Activated CD4-positive, alpha-beta T cell treated with anti-CD3 and anti-CD28 coated beads for 36 hours (primary cell): ENCODE measurements around the gene MARF1. TPM values are rescaled to one million over a fixed set of nuclear protein-coding genes. Genes with fewer than 3 reads are reported as not detected.

Source experiments
- ATAC-seq: fragments of 200-7000 bp; cut with Tn5 transposase; one replicate; pipeline ENCODE4 v1.10.0; 2021; ENCODE audit warnings: mild to moderate bottlenecking, moderate library complexity
- CTCF ChIA-PET: fragments of 350-600 bp; sonication (Branson Sonifier 250); formaldehyde crosslinking; loops from one replicate; lab custom pipeline; 2021; ENCODE audit warnings: antibody characterized with exemption; lab: Charles Lee
- POLR2A ChIA-PET: fragments of 350-600 bp; sonication (Branson Sonifier 250); formaldehyde crosslinking; loops from one replicate; lab custom pipeline; 2021; ENCODE audit warnings: antibody characterized with exemption, inconsistent platforms; lab: Charles Lee
- DNase-seq: peaks from one replicate; pipeline ENCODE4 v3.0.0-alpha.2; 2020
- H3K27ac Mint-ChIP-seq: one replicate; pipeline ENCODE4 v1.8.0; 2021; ENCODE audit warnings: mixed read lengths
- H3K27me3 Mint-ChIP-seq: one replicate; pipeline ENCODE4 v1.8.0; 2021; ENCODE audit warnings: mixed read lengths
- H3K36me3 Mint-ChIP-seq: one replicate; pipeline ENCODE4 v1.8.0; 2021; ENCODE audit warnings: low read depth, mixed read lengths
- H3K4me1 Mint-ChIP-seq: one replicate; pipeline ENCODE4 v1.8.0; 2021; ENCODE audit warnings: mixed read lengths
- H3K4me3 Mint-ChIP-seq: one replicate; pipeline ENCODE4 v1.8.0; 2021; ENCODE audit warnings: mild to moderate bottlenecking, moderate library complexity, mixed read lengths
- H3K9me3 Mint-ChIP-seq: one replicate; pipeline ENCODE4 v1.8.0; 2021; ENCODE audit warnings: low read depth, mixed read lengths
- intact Hi-C, 2 experiments: fragments of 100-400 bp; cut with DNase I in 1 of 2; cut with micrococcal nuclease in 1 of 2; formaldehyde crosslinking; loops; one replicate each; pipeline versions ENCODE4 v1.14.2 to v1.15.1; 2022 to 2024; cut with DNase I, micrococcal nuclease
- total RNA-seq, 2 experiments: library from RNA; stranded (reverse); gene quantifications; one replicate each; pipeline ENCODE4 v1.2.3, GENCODE V29; 2021

The MARF1 gene
- total RNA-seq, 2 experiments from 2014 or later = 50.2 to 72.5 TPM

GRCh38 chr16:15644267-15644961 lies 1.5 kb upstream of the MARF1 start:
- intact Hi-C loops = loop anchor here (5.0 to 10.0 kb wide), 3 partner anchors 157 to 1010 kb away; partner anchors contain the start of genes BFAR (in 1 of the 2), NTAN1 (in 1 of the 2) and PARN (in 1 of the 2)
- H3K27ac Mint-ChIP-seq = peak overlapping the region; percentile 98
- ChIA-PET CTCF (interaction anchor here (0.7 to 1.5 kb wide), 10 partner anchors 9 to 218 kb away, joined by 3 to 7 read pairs (median 4); no protein-coding TSS in a partner anchor), POLR2A (interaction anchor here (0.6 kb wide), 1 partner anchor 64 kb away, joined by 3 read pairs; no protein-coding TSS in a partner anchor)
- H3K36me3 Mint-ChIP-seq = peaks cover 5% of the 10 kb centered on the region
- no peaks in the 10 kb centered on the region for H3K27me3 Mint-ChIP-seq
- peaks cover 42% of the 10 kb centered on the region for H3K4me1 Mint-ChIP-seq
- DNase-seq = no peak
- no peak for ATAC-seq
- H3K4me3 Mint-ChIP-seq = peak overlapping the region; percentile 84
- no peaks in the 10 kb centered on the region for H3K9me3 Mint-ChIP-seq

DNA sequence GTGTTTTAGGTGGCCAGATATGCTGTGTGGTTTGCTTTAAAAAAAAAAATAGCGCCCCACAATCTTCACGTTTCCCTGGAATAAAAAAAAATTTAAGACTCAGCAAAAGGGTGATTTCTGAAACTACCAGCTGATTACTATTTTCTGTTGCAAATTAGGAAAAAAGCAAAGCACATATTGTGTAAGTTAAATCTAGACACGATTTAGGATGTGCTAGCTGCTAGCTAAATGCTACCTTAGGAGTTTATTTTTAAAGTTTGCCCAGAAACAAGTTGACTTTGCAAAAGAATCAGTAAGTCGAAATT lies 944 bp upstream of the MARF1 start:
- POLR2A ChIA-PET = no interaction called here
- H3K4me1 Mint-ChIP-seq = peaks cover 46% of the 10 kb centered on the region
- intact Hi-C loops = loop anchor here (1.0 to 10.0 kb wide), 11 partner anchors 53 to 1011 kb away; partner anchors contain the start of genes BFAR (in 2 of the 2), BMERB1 (in 1 of the 2), CEP20 (in 1 of the 2) and NTAN1 (in 1 of the 2)
- ATAC-seq (no peak), DNase-seq (no peak)
- H3K4me3 Mint-ChIP-seq = peak overlapping the region; percentile 84
- H3K9me3 Mint-ChIP-seq = no peaks in the 10 kb centered on the region
- no peaks in the 10 kb centered on the region for H3K27me3 Mint-ChIP-seq
- peaks cover 8% of the 10 kb centered on the region for H3K36me3 Mint-ChIP-seq
- H3K27ac Mint-ChIP-seq = peak overlapping the region; percentile 98
- CTCF ChIA-PET = interaction anchor here (0.7 to 1.4 kb wide), 8 partner anchors 9 to 218 kb away, joined by 3 to 5 read pairs (median 4); no protein-coding TSS in a partner anchor

DNA sequence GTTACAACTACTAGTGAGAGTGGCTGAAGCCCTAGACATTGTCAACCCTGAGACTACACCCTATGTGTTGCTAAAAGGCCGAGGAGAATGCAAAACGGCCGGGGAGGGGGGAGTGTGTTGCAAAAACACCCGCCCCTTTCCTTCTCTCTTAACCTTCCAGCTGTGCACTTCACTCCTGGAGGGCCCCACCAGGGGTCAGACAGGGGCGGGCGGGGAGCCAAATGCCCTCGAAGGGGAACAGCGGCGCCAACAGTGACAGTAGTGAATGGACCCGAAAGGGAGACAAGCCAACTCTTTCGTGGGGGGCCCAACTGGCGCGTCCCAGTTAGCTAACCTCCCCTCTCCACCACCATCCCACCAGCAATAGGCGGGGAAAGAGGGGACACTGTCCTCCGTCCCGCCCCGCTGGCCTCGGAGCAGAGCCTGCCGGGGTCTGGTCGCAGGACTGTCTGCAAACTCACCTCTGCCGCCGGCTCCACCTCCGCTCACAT lies 352 bp downstream of the MARF1 start:
- intact Hi-C loops = loop anchor here (1.0 to 10.0 kb wide), 11 partner anchors 51 to 1010 kb away; partner anchors contain the start of genes BFAR (in 2 of the 2), BMERB1 (in 1 of the 2), CEP20 (in 1 of the 2) and NTAN1 (in 1 of the 2)
- no peaks in the 10 kb centered on the region for H3K9me3 Mint-ChIP-seq
- peaks cover 18% of the 10 kb centered on the region for H3K36me3 Mint-ChIP-seq
- H3K4me3 Mint-ChIP-seq = peak overlapping the region; percentile 84
- CTCF ChIA-PET = interaction anchor here (0.7 to 1.9 kb wide), 7 partner anchors 16 to 216 kb away, joined by 3 to 7 read pairs (median 4); no protein-coding TSS in a partner anchor
- peaks cover 56% of the 10 kb centered on the region for H3K4me1 Mint-ChIP-seq
- no peaks in the 10 kb centered on the region for H3K27me3 Mint-ChIP-seq
- POLR2A ChIA-PET = interaction anchor here (0.6 to 1.4 kb wide), 3 partner anchors 22 to 52 kb away, joined by 5 to 9 read pairs (median 5); no protein-coding TSS in a partner anchor
- peak; percentile 91 for DNase-seq
- ATAC-seq = peak; percentile 62
- H3K27ac Mint-ChIP-seq = peak overlapping the region; percentile 98

DNA sequence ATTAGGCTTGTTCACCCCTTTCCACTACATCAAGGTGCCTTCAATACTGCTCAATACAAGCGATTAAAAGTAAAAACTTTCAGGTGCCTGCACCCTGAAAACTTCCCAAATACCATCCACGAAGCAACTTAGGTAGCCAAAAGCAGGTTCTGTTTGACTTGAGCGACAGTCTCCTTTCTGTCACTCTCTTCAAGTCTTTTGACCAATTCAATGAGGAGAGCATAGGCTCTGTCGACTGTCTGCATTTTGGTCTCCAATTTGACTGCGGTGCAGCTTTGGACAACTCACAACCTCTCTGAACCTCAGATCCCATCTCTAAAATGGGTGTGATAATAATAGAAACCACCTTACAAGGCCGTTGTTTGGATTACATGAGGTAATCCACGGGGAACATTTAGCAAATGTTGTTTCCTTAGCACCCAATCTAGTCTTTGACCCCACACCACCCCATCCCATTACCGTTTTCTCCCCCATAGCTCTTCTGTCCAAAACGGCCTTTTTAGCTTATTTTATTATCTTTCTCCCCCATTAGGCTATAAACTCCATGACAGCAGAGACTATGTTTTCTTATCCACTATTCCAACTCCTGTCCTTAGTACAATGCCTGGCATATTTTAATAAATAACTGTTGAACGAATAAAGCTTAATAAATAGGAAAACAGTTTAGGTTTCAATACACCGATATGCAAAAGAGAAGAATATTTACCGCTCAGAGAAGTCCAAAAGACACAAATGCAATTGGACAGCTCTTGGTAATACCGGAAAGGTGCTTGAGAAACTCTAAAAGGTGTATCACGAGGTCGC lies 999 bp downstream of the MARF1 start:
- peak overlapping the region; percentile 98 for H3K27ac Mint-ChIP-seq
- ATAC-seq (no peak), DNase-seq (no peak)
- H3K27me3 Mint-ChIP-seq = no peaks in the 10 kb centered on the region
- H3K36me3 Mint-ChIP-seq = peaks cover 24% of the 10 kb centered on the region
- H3K4me1 Mint-ChIP-seq = peaks cover 61% of the 10 kb centered on the region
- ChIA-PET POLR2A (interaction anchor here (0.6 to 1.4 kb wide), 3 partner anchors 21 to 51 kb away, joined by 3 to 9 read pairs (median 5); no protein-coding TSS in a partner anchor), CTCF (interaction anchor here (1.2 to 1.9 kb wide), 4 partner anchors 17 to 216 kb away, joined by 3 to 7 read pairs (median 4); no protein-coding TSS in a partner anchor)
- no peaks in the 10 kb centered on the region for H3K9me3 Mint-ChIP-seq
- H3K4me3 Mint-ChIP-seq = peak overlapping the region; percentile 84
- intact Hi-C loops = loop anchor here (2.0 to 10.0 kb wide), 9 partner anchors 89 to 1009 kb away; partner anchors contain the start of genes BFAR (in 2 of the 2), BMERB1 (in 1 of the 2), NTAN1 (in 1 of the 2) and PARN (in 1 of the 2)

GRCh38 chr16:15640966-15641365 lies 2.0 kb downstream of the MARF1 start:
- POLR2A ChIA-PET = interaction anchor here (0.6 kb wide), 1 partner anchor 41 kb away, joined by 3 read pairs; no protein-coding TSS in a partner anchor
- ATAC-seq (no peak), DNase-seq (no peak)
- H3K36me3 Mint-ChIP-seq = peaks cover 34% of the 10 kb centered on the region
- intact Hi-C loops = loop anchor here (5.0 to 10.0 kb wide), 3 partner anchors 154 to 1006 kb away; partner anchors contain the start of genes BFAR (in 1 of the 2), NTAN1 (in 1 of the 2) and PARN (in 1 of the 2)
- H3K9me3 Mint-ChIP-seq = no peaks in the 10 kb centered on the region
- H3K4me3 Mint-ChIP-seq = peak overlapping the region; percentile 84
- H3K4me1 Mint-ChIP-seq = peaks cover 69% of the 10 kb centered on the region
- no peaks in the 10 kb centered on the region for H3K27me3 Mint-ChIP-seq
- CTCF ChIA-PET = no interaction called here
- H3K27ac Mint-ChIP-seq = peak overlapping the region; percentile 98

DNA sequence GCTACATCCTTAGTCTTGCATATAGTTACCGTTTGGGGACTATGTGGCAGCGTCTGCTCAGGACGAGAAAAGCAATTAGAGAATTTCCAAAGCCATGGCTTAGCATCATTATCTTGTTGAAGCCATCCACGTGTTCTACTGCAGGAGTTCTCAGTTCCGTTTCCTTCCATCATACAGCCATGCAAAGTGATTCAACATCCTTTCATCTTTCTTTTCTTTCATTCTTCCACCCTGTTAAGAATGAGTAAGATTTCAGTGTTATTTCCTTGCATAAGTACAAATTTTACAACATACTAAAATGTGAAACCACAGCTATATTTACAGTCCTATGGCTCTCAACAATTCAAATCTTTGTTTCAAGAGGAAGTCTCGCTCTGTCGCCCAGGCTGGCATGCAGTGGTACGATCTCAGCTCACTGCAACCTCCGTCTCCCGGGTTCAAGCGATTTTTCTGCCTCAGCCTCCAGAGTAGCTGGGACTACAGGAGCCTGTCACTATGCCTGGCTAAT lies 3.8 kb downstream of the MARF1 start:
- H3K9me3 Mint-ChIP-seq = no peaks in the 10 kb centered on the region
- H3K27ac Mint-ChIP-seq = peak overlapping the region; percentile 90
- ATAC-seq (peak; percentile 40), DNase-seq (peak; percentile 52)
- ChIA-PET POLR2A (interaction anchor here (0.6 to 1.1 kb wide), 3 partner anchors 32 to 1906 kb away, joined by 3 to 4 read pairs (median 3); no protein-coding TSS in a partner anchor), CTCF (no interaction called here)
- intact Hi-C loops = no loop called here
- peaks cover 49% of the 10 kb centered on the region for H3K36me3 Mint-ChIP-seq
- peaks cover 75% of the 10 kb centered on the region for H3K4me1 Mint-ChIP-seq
- peak overlapping the region; percentile 53 for H3K4me3 Mint-ChIP-seq
- H3K27me3 Mint-ChIP-seq = no peaks in the 10 kb centered on the region

DNA sequence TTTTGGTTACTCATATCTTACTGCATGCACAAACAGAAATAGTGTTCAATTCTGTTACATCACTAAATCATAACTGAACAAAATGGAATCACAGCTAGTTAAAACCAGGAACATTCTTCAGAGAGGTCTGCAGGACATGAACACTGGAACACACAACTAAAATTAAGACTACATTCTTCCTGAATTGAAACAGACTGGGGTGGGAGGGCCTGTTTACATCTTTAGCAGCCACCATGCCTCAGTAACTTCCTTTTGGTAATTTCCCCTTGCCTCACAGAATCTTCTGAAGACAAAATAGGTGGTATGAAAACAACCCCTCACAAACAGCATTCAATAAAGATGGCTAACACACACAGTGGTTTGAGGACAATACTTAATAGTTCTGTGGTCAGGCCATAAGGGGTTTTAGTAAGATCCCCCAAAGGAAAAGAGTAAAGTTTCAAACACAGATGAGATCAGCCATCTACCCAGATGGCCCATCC lies 6.5 kb downstream of the MARF1 start:
- H3K27ac Mint-ChIP-seq = peak overlapping the region; percentile 97
- ATAC-seq (peak; percentile 48), DNase-seq (no peak)
- peak overlapping the region; percentile 35 for H3K4me3 Mint-ChIP-seq
- intact Hi-C loops = no loop called here
- H3K27me3 Mint-ChIP-seq = no peaks in the 10 kb centered on the region
- H3K9me3 Mint-ChIP-seq = no peaks in the 10 kb centered on the region
- POLR2A ChIA-PET = no interaction called here
- H3K4me1 Mint-ChIP-seq = peaks cover 70% of the 10 kb centered on the region
- peaks cover 73% of the 10 kb centered on the region for H3K36me3 Mint-ChIP-seq
- CTCF ChIA-PET = interaction anchor here (0.9 to 1.4 kb wide), 2 partner anchors 15 to 29 kb away, joined by 3 read pairs; no protein-coding TSS in a partner anchor

DNA sequence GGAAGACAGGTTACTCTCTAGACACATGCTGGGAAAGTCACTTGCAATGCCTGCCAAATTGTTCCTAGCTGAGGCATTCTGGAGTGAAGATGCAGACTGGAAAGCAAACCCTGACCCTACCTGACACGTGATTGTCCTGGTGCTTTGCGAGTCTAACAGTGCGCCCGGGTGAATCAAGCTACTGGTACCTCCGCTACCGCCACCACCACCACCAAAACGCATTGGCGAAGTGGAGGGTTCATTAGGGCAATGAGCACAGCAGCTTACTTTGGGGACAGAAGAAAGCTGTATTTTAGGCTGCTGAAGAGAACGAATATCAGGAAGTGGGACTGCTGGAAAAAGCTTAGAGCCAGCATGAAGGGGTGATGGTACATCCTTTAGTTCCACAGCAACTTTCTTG lies 7.0 kb downstream of the MARF1 start:
- intact Hi-C loops = no loop called here
- ChIA-PET POLR2A (no interaction called here), CTCF (interaction anchor here (0.9 to 1.4 kb wide), 2 partner anchors 15 to 30 kb away, joined by 3 read pairs; no protein-coding TSS in a partner anchor)
- Mint-ChIP-seq H3K4me1 (peaks cover 65% of the 10 kb centered on the region), H3K36me3 (peaks cover 76% of the 10 kb centered on the region), H3K27ac (peak overlapping the region; percentile 97), H3K27me3 (no peaks in the 10 kb centered on the region), H3K9me3 (no peaks in the 10 kb centered on the region), H3K4me3 (no peak overlapping the region)
- ATAC-seq (no peak), DNase-seq (no peak)

GRCh38 chr16:15631730-15632409 lies 11.1 kb downstream of the MARF1 start:
- peaks cover 63% of the 10 kb centered on the region for H3K36me3 Mint-ChIP-seq
- peak overlapping the region; percentile 51 for H3K27ac Mint-ChIP-seq
- POLR2A ChIA-PET = no interaction called here
- peaks cover 29% of the 10 kb centered on the region for H3K4me1 Mint-ChIP-seq
- no peak overlapping the region for H3K4me3 Mint-ChIP-seq
- intact Hi-C loops = no loop called here
- DNase-seq (no peak), ATAC-seq (no peak)
- no peaks in the 10 kb centered on the region for H3K27me3 Mint-ChIP-seq
- H3K9me3 Mint-ChIP-seq = no peaks in the 10 kb centered on the region
- CTCF ChIA-PET = interaction anchor here (1.5 kb wide), 1 partner anchor 12 kb away, joined by 4 read pairs; no protein-coding TSS in a partner anchor

DNA sequence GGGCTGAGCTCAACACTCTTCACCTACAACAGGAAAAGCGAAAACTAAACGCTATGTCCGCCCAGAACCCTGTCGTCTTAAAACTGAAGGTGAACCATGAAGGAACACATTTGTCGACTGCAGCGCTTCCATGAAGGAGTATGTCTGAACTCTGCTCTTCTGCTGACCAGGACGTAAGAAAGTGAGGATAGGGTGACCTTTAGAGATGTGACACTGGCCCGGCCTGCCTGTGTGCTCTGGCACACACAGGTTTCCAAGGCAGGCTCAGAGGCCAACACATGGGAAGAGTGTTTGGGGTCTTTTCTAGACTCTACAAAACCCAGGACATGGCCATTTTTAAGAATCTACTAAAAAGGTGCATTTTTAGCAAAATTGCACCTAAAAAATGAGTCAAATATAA lies 21.1 kb downstream of the MARF1 start:
- Mint-ChIP-seq H3K4me3 (no peak overlapping the region), H3K27ac (no peak overlapping the region), H3K27me3 (no peaks in the 10 kb centered on the region), H3K4me1 (peaks cover 5% of the 10 kb centered on the region), H3K36me3 (peaks cover 48% of the 10 kb centered on the region), H3K9me3 (no peaks in the 10 kb centered on the region)
- intact Hi-C loops = no loop called here
- ChIA-PET CTCF (no interaction called here), POLR2A (no interaction called here)
- DNase-seq = no peak
- no peak for ATAC-seq
